Neural cell (in vitro differentiated cells): Measurements from ENCODE around the gene ZCRB1. TPM values are rescaled to one million over a fixed set of nuclear protein-coding genes. Genes with fewer than 3 reads are reported as not detected.

Experiments
- H2AFZ ChIP-seq: fragments of 200-600, 300-800 bp; sonication (generic), shearing (Covaris generic); 2 replicates; pipeline ENCODE4 v1.6.0; 2014; ENCODE audit warnings: low read depth, mild to moderate bottlenecking, antibody characterized with exemption, low read length, moderate library complexity
- H3F3A ChIP-seq: fragments of 200-600 bp; shearing (Covaris generic); 2 replicates; pipeline ENCODE4 v1.6.1; 2016; ENCODE audit warnings: mild to moderate bottlenecking, moderate library complexity, mixed read lengths, antibody characterized with exemption, low read length; ENCODE audit not compliant: insufficient read depth, poor library complexity, severe bottlenecking
- H3K27ac ChIP-seq: fragments of 200-600, 300-800 bp; sonication (generic), shearing (Covaris generic); 2 replicates; pipeline ENCODE4 v1.5.1; 2014; ENCODE audit warnings: mild to moderate bottlenecking, low read length, moderate library complexity
- H3K27me3 ChIP-seq: fragments of 300-800, 200-600 bp; sonication (generic), shearing (Covaris generic); 2 replicates; pipeline ENCODE4 v1.6.0; 2014; ENCODE audit warnings: mild to moderate bottlenecking, low read depth, low read length, moderate library complexity; ENCODE audit not compliant: insufficient read depth
- H3K36me3 ChIP-seq: fragments of 300-800, 200-600 bp; sonication (generic), shearing (Covaris generic); 2 replicates; pipeline ENCODE4 v1.5.1; 2014; ENCODE audit warnings: mild to moderate bottlenecking, antibody characterized with exemption, low read length, moderate library complexity; ENCODE audit not compliant: insufficient read depth
- H3K4me2 ChIP-seq: fragments of 300-800, 200-600 bp; sonication (generic), shearing (Covaris generic); 2 replicates; pipeline ENCODE4 v1.6.0; 2014; ENCODE audit warnings: mild to moderate bottlenecking, low read length
- H3K4me3 ChIP-seq: fragments of 300-800, 200-600 bp; sonication (generic), shearing (Covaris generic); 2 replicates; pipeline ENCODE4 v1.5.1; 2014; ENCODE audit warnings: mild to moderate bottlenecking, low read length, moderate library complexity
- H3K79me2 ChIP-seq: fragments of 200-600 bp; shearing (Covaris generic); replicated peaks from 2 replicates; pipeline ENCODE4 v1.6.0; 2014; ENCODE audit warnings: mild to moderate bottlenecking, low read length, moderate library complexity; ENCODE audit not compliant: insufficient read depth
- H3K9ac ChIP-seq: fragments of 300-800, 200-600 bp; sonication (generic), shearing (Covaris generic); 2 replicates; pipeline ENCODE4 v1.6.1; 2016; ENCODE audit warnings: mild to moderate bottlenecking, low read length, mixed read lengths
- H3K9me2 ChIP-seq: fragments of 200-600 bp; shearing (Covaris generic); 2 replicates; pipeline ENCODE4 v1.6.1; 2016; ENCODE audit warnings: mild to moderate bottlenecking, low read length, mixed read lengths; ENCODE audit not compliant: insufficient read depth
- H3K9me3 ChIP-seq: fragments of 200-600, 300-800 bp; sonication (generic), shearing (Covaris generic); 2 replicates; pipeline ENCODE4 v1.6.1; 2016; ENCODE audit warnings: mild to moderate bottlenecking, mixed run types, low read length, moderate library complexity, mixed read lengths
- H4K20me1 ChIP-seq: fragments of 200-600 bp; shearing (Covaris generic); 2 replicates; pipeline ENCODE4 v1.6.1; 2016; ENCODE audit warnings: mild to moderate bottlenecking, mixed run types; ENCODE audit not compliant: insufficient read depth
- CTCF ChIP-seq: fragments of 450-650 bp; IDR thresholded peaks from 2 replicates; pipeline ENCODE4 v1.5.1; 2014; ENCODE audit warnings: antibody characterized with exemption, mild to moderate bottlenecking, moderate library complexity; ENCODE audit not compliant: poor library complexity, severe bottlenecking
- EP300 ChIP-seq: fragments of 450-650 bp; conservative IDR thresholded peaks from 2 replicates; pipeline ENCODE4 v1.6.1; 2014; ENCODE audit warnings: antibody characterized with exemption, mild to moderate bottlenecking, moderate library complexity; ENCODE audit not compliant: poor library complexity, severe bottlenecking
- EZH2 ChIP-seq: fragments of 200-600, 300-800 bp; shearing (Covaris generic), sonication (generic); IDR thresholded peaks from 2 replicates; pipeline ENCODE4 v1.6.1; 2014; ENCODE audit warnings: antibody characterized with exemption, low read length, borderline replicate concordance, mild to moderate bottlenecking; ENCODE audit not compliant: insufficient read depth, poor library complexity, severe bottlenecking
- MXI1 ChIP-seq: fragments of 450-650 bp; conservative IDR thresholded peaks from 2 replicates; pipeline ENCODE4 v1.6.1; 2014; ENCODE audit warnings: antibody characterized with exemption, mild to moderate bottlenecking; ENCODE audit not compliant: poor library complexity, severe bottlenecking
- POLR2AphosphoS5 ChIP-seq: IDR thresholded peaks from 2 replicates; pipeline ENCODE4 v1.6.1; 2012
- RAD21 ChIP-seq: fragments of 450-650 bp; conservative IDR thresholded peaks from 2 replicates; pipeline ENCODE4 v1.6.1; 2014; ENCODE audit warnings: antibody characterized with exemption, mild to moderate bottlenecking, moderate library complexity
- REST ChIP-seq: IDR thresholded peaks from 2 replicates; pipeline ENCODE4 v1.6.1; 2012; ENCODE audit warnings: borderline replicate concordance
- SMC3 ChIP-seq: fragments of 450-650 bp; conservative IDR thresholded peaks from 2 replicates; pipeline ENCODE4 v1.6.1; 2014; ENCODE audit warnings: antibody characterized with exemption, mild to moderate bottlenecking, moderate library complexity; ENCODE audit not compliant: poor library complexity
- TAF1 ChIP-seq: IDR thresholded peaks from 2 replicates; pipeline ENCODE4 v1.6.1; 2012; ENCODE audit warnings: low read depth
- polyA minus RNA-seq: library from RNA; depleted of rRNA, polyadenylated mRNA; stranded (reverse); fragments of >200 nt; gene quantifications from 2 replicates; pipeline ENCODE4 v1.2.3, GENCODE V29; 2014
- polyA plus RNA-seq: library from polyadenylated mRNA; depleted of rRNA; stranded (reverse); fragments of >200 nt; gene quantifications from 2 replicates; pipeline ENCODE4 v1.2.3, GENCODE V29; 2014

The ZCRB1 gene
- 65.3 and 83.9 TPM in 2 replicates for polyA plus RNA-seq
- polyA minus RNA-seq = 18.5 and 25.6 TPM in 2 replicates

GRCh38 chr12:42325653-42326474, at the start of gene ZCRB1, which contains the start of gene PPHLN1:
Gene ZCRB1, minus strand, starts transcription at chr12:42326094. Its CDS starts 1,992 bp downstream, at chr12:42324102.
Gene PPHLN1, plus strand, starts transcription at chr12:42326167. Its CDS starts 9,736 bp downstream, at chr12:42335903.
- Histone ChIP-seq H3K9me3 (no peaks in the 10 kb centered on the region), H3F3A (no peaks in the 10 kb centered on the region), H3K4me3 (peak within 1 kb of the TSS; percentile 92), H3K9me2 (no peaks in the 10 kb centered on the region), H3K9ac (peak within 1 kb of the TSS; percentile 94), H2AFZ (peak within 1 kb of the TSS; percentile 100), H3K36me3 (no peaks in the 10 kb centered on the region), H3K27ac (peak within 1 kb of the TSS; percentile 79), H4K20me1 (no peaks in the 10 kb centered on the region), H3K79me2 (peaks cover 51% of the 10 kb centered on the region), H3K27me3 (no peaks in the 10 kb centered on the region), H3K4me2 (peak within 1 kb of the TSS; percentile 92)
- TF ChIP-seq TAF1 (peak; percentile 56), REST (no peak), MXI1 (peak; percentile 93), CTCF (peak; percentile 3), SMC3 (no peak), POLR2AphosphoS5 (peak; percentile 79), EZH2 (no peak), RAD21 (no peak), EP300 (no peak)

GRCh38 chr12:42373669-42374068, 47.8 kb upstream of the ZCRB1 start:
- Histone ChIP-seq H3K79me2 (no peaks in the 10 kb centered on the region), H3F3A (no peaks in the 10 kb centered on the region), H4K20me1 (no peaks in the 10 kb centered on the region), H2AFZ (no peak overlapping the region), H3K36me3 (no peaks in the 10 kb centered on the region), H3K4me2 (no peak overlapping the region), H3K9me2 (no peaks in the 10 kb centered on the region), H3K9ac (no peak overlapping the region), H3K4me3 (no peak overlapping the region), H3K27me3 (no peaks in the 10 kb centered on the region), H3K27ac (no peak overlapping the region), H3K9me3 (no peaks in the 10 kb centered on the region)
- TF ChIP-seq REST = no peak
- TF ChIP-seq RAD21 = no peak
- no peak for TF ChIP-seq TAF1
- no peak for TF ChIP-seq EP300
- TF ChIP-seq CTCF = no peak
- no peak for TF ChIP-seq SMC3
- TF ChIP-seq MXI1 = no peak
- no peak for TF ChIP-seq POLR2AphosphoS5
- TF ChIP-seq EZH2 = no peak
